ENCODE data around the gene RINL.

RINL gene

GRCh38 chr19:38819231-38819920 is 58.7 kb downstream of the RINL start:
- H3K4me2 ChIP-seq = no peak overlapping the region
- peaks cover 7 to 23% (median 15%) of the 10 kb centered on the region in 11 experiments for H3K9me3 ChIP-seq (replicated peaks in 1 of 11)
- H3K4me1 ChIP-seq = peaks cover 0 to 4% (median 0%) of the 10 kb centered on the region in 10 experiments; a peak in 2 of 20 replicates
- no peaks in the 10 kb centered on the region for H3K27me3 ChIP-seq
- no peak for TF ChIP-seq Cebpa-rat (IDR thresholded peaks at IDR 0.05)
- H3K36me3 ChIP-seq = peaks cover 60 to 90% (median 74%) of the 10 kb centered on the region in 11 experiments
- peak overlapping the region in 1 of 11 experiments; percentile 23; a peak in 1 of 22 replicates for H3K27ac ChIP-seq
- H4K20me1 ChIP-seq = peaks cover 0 to 15% (median 0%) of the 10 kb centered on the region in 11 experiments; a peak in 5 of 22 replicates
- H3K9ac ChIP-seq = no peak overlapping the region
- H3K4me3 ChIP-seq = no peak overlapping the region

All from BLaER1 treated with 17β-estradiol and CSF1 and Interleukin-3, amounts not matched to agents 10 nM and 100 nM (cell line).